Suppressor macrophage treated with lipopolysaccharide for 4 hours (primary cell): ENCODE measurements around the gene NLN.
A peak's percentile ranks its signal among the peaks of the same experiment; 100 is the strongest.
"Not testable (repeated sequence)": the region's sequence is repeated elsewhere in the genome, so short reads cannot be mapped to it uniquely, and the experiment has no call there.

Experiments
- DNase-seq: peaks from one replicate; pipeline ENCODE4 v3.0.0-alpha.2; 2020

NLN gene

DNA sequence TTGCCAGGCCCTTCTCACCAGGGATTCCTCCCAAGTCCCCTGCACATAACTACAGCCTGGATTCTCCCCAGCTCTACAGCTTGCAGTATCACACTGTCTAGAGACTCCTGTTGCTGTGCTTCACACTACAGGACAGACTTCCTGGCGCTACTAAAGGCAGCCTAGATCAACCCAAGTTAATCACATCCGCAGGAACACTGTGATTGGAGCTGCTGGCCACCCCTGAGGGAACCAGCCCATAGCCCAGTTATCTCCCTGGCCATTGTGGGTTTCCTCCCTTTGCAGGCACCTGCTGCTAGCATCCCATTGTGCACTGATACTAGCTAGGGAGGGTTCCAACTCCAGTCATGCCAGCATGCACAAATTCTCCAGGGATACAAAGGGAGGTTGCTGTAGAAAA, 53.5 kb downstream of the NLN start:
- DNase-seq, result no peak

GRCh38 chr5:65776441-65777141, 54.6 kb downstream of the NLN start:
- DNase-seq, result no peak

DNA sequence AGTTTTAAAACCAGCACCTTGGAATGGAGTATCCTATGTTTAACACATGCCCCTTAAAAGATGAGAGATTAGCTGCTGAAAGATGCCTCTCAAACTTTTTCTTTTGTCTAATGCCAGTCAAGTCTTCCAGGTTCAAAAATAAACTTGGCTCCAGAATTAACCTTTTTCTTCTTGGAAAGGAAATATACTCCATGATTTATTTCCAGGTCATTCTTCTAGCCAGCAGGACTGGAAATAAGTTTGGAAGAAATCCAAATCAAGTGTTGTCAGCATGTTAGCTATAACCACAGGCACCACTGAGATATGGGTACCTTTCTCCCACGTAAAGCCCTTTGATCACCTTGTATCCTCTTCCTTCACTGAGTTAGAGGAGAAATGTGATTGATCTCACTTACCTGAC, 56.1 kb downstream of the NLN start:
- no peak for DNase-seq

- no peak for DNase-seq
Measured at GRCh38 chr5:65779643-65780042, 57.6 kb downstream of the NLN start.

DNA sequence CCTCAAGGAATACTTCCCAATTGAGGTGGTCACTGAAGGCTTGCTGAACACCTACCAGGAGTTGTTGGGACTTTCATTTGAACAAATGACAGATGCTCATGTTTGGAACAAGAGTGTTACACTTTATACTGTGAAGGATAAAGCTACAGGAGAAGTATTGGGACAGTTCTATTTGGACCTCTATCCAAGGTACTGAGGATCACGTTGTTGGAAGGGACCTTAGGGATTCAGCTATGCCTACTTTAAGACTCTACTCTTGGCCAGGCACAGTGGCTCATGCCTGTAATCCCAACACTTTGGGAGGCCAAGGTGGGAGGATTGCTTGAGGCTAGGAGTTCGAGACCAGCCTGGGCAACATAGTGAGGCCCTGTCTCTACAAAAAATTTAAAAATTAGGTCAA, 66.3 kb downstream of the NLN start:
- not testable (repeated sequence) for DNase-seq

DNA sequence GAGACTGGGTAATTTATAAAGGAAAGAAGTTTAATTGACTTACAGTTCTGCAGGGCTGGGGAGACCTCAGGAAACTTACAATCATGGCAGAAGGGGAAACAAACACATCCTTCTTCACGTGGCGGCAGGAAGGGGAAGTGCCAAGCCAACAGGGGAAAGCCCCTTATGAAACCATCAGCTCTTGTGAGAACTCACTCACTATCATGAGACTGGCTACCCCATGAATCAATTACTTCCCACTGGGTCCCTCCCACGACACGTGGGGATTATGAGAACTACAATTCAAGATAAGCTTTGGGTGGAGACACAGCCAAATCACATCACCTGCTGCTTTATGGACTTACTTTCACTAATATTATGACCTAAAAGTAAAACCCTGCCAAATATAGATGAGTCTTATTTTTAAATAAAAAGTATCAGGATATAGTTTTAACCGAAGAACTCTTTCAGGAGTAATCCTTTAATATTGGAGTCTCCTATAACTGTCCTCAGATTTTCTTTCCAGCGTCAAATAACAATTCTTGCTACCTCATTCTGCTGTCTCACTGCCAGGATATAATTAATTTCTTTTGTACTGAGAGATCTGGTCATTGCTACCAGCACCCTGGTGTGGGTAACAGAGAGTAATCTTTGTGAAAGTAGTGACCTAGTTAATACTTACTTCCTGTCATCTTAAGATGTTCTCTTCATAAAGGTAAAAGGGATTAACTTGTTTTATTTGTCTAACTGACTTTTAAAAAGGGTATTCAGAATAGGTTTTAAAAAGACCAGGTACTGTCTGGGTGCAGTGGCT, 68.6 kb downstream of the NLN start:
- peak; percentile 89 for DNase-seq

GRCh38 chr5:65791712-65792673, 70.0 kb downstream of the NLN start:
- DNase-seq, result no peak

DNA sequence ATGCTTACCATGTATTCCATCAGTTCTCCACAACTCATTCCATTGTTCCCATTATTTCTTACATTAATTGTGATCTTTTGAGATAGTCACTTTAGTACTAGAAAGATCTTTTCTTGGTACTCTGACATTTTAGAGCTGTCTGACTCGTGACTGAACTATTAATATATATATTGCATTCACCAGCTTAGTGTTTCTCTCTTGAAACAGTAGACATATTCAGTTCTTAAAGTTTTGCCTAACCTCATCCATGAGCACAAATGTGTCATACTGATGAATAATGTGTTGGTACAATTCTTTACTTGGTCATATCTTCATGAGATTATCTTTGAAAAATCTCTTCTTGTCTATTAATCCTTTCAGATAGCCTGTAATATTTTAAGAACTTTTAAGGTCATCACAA, 74.3 kb downstream of the NLN start:
- DNase-seq, result no peak

GRCh38 chr5:65796751-65797316, 74.8 kb downstream of the NLN start:
- no peak for DNase-seq

- DNase-seq, result no peak
Measured at GRCh38 chr5:65797481-65797880, 75.5 kb downstream of the NLN start.

DNA sequence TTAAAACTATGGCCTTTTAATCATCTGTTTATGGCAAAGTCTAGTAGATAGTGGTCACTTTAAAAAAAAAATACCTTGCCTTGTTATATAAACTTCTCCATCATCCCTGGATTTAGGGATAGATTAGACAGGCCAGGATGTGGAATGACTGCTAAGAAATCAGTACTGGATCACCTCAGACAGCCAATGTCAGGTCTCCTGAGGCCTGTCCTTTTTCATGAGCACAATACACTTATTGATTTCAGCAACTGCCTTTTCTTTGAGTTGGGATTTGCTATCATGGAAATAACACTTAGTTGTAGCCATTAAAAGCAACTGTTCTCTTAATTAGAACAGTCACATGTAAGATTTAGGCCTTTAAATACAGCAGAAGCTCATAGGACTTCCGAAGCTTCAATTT, 77.9 kb downstream of the NLN start:
- DNase-seq, result no peak

DNA sequence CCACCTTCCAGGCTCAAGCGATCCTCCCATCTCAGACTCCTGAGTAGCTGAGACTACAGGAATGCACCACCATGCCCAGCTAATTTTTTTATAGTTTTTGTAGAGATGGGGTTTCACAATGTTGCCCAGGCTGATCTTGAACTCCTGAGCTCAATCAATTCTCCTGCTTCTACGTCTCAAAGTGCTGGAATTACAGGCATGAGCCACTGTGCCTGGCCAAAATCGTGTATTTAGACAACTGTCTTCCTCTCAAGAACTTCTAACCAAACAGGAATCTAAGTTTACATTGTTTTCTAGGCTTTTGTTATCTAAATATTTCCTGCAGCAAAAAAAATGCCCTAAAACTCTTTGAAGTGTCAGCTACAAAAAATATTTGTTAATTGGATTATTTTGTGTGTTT, 78.8 kb downstream of the NLN start:
- no peak for DNase-seq

DNA sequence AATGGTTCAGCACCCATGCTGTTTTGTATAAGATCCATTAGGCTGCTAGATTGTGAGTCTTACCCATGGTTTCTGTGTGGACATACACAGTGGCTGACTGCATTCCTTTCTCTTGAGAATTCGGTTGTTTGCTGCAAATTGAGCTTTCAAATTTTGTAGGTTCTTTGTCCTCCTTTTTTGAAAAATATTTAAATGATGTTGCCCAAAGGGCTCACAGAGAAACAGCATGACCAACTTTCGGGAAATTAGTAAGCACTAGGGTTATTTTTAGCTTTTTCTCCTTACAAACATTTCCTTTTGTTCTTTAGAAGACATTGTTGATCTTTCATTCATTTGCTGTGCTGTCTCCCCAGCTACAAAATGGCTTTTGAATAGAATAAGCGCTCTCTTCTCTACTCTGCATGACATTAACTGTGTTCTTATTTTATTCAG, 79.4 kb downstream of the NLN start:
- DNase-seq, result no peak

DNA sequence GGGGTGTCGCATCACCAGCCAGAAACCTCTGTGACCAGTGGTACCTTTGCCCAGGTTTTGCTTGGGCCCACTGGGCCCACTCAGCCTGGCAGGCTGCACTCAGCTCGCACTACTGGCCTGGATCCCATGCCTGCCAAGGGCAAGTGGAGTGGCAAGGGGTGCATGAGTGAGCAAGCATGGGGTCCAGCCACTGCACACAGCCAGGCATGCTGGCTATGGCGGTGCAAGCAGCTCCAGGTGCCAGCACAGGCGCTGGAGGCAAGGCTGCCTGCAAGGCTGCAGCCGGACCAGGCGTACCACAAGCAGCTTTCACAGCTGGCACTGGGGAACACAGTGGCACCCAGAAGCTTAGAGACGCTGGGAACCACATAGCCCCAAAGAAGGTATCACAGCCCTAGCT, 80.1 kb downstream of the NLN start:
- DNase-seq, result no peak

GRCh38 chr5:65802820-65803219, 80.8 kb downstream of the NLN start:
- no peak for DNase-seq

DNA sequence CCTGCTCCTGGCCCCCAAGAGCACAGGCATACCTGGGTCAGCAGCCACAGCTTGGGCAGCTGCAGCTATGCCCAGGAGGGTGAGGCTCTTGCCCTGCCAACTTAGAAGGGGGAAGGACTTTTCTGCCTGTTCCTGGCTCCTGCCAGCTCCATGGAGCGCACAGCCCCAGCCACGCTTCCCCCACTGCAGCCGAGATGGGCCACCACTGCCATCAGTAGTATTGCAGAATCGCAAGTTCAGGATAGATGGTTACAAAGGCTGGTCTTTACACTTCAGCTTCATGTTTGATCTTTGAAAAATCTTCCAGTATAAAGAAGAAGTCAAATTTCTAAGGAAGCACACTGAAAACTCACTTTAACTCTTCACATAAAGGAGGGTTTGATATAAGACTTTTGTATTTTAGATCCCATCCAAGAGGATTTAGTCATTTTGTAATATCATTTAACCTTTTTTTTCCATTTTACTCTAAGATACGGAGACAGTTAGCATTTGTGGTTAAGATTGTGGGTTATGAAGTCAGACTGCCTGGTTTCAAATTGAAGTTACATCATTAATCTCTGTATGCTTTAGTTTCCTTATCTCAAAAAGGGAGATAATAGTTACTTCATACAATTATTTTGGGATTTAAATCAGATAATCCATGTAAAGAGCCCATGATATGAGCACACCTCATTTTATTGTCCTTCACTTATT, 81.8 kb downstream of the NLN start:
- DNase-seq, result peak; percentile 35

GRCh38 chr5:65805089-65805488, 83.1 kb downstream of the NLN start:
- peak; percentile 21 for DNase-seq

DNA sequence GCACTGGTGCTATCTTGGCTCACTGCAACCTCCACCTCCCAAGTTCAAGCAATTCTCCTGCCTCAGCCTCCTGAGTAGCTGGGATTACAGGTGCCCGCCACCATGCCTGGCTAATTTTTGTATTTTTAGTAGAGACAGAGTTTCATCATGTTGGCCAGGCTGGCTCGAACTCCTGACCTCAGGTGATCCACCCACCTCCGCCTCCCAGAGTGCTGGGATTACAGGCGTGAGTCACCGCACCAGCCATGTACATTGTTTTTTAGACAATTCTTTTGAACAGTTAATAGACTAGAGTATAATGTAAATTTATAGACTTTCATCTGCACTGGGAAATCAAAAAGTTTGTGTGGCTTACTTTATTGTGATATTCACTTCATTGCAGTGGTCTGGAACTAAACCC, 85.5 kb downstream of the NLN start:
- DNase-seq, result not testable (repeated sequence)

DNA sequence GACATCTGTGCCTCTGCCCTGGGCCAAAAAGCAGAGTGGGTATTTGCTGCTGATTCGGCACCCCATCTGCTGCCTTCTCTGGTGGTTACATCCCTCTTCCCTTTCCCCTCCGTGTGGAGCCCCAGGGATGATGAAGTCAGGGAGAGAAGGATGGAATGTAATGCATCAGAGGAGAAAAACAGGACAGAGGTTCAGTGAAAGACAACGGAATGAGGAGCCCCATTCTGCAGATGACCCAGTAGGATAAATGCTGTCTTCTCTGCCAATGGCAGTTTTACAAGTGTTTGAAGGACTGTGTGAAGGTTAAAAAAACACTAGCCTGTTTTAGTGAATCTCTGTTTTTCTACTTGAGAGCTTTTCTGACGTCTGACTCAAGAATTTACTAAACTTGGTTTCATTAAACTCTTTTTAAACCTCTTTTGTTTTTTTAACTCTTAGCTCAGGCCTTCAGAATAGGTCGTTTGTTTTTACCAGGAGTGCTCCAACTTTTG, 86.3 kb downstream of the NLN start:
- no peak for DNase-seq

DNA sequence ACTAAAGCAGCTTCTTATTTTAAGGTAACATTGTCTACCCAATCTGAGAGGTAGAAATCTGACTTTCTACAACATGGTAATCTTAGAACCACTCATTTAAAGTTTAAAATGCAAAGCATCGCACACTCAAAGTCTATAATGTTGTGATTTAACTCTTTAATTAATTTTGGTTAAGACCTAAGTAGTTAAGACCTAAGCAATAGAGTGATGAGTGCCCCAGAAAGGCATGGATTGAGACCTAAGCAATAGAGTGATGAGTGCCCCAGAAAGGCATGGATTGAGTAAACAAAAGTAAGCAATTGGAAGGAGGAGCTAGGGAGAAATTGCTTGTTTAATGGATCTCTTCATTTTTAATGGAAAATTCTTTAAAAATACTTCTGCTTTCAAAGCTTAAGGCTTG, 86.8 kb downstream of the NLN start:
- DNase-seq, result no peak

- DNase-seq, result no peak
Measured at GRCh38 chr5:65809817-65810531, 88.0 kb downstream of the NLN start.

- no peak for DNase-seq
Measured at GRCh38 chr5:65811004-65811403, 89.0 kb downstream of the NLN start.
